ENCODE data around the gene RCBTB1.

DNA sequence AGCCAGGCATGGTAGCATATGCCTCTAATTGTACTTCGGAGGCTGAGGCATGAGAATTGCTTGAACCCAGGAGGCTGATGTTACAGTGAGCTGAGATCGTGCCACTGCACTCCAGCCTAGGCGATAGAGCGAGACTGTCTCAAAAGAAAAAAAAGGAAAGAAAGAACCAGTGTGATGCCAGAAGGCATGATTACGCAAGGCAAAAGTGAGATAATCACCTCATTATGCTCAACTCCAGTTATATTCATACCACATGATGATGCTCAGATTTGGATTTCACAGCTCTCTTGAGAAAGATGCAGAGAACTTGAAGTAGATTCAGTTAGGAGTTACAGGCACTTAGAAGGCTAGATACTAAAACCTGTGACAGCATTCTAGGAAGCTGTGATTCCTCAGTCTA lies 21.8 kb downstream of the RCBTB1 start:
- TF ChIP-seq, protein P1, sequence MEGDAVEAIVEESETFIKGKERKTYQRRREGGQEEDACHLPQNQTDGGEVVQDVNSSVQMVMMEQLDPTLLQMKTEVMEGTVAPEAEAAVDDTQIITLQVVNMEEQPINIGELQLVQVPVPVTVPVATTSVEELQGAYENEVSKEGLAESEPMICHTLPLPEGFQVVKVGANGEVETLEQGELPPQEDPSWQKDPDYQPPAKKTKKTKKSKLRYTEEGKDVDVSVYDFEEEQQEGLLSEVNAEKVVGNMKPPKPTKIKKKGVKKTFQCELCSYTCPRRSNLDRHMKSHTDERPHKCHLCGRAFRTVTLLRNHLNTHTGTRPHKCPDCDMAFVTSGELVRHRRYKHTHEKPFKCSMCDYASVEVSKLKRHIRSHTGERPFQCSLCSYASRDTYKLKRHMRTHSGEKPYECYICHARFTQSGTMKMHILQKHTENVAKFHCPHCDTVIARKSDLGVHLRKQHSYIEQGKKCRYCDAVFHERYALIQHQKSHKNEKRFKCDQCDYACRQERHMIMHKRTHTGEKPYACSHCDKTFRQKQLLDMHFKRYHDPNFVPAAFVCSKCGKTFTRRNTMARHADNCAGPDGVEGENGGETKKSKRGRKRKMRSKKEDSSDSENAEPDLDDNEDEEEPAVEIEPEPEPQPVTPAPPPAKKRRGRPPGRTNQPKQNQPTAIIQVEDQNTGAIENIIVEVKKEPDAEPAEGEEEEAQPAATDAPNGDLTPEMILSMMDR (IDR thresholded peaks at IDR 0.05): no peak
- no peak for TF ChIP-seq POLR2AphosphoS5 (IDR thresholded peaks at IDR 0.05; ENCODE audit: insufficient read depth in 1 of 2, low read depth in 1 of 2)
